HTR-8/SVneo (cell line): Measurements from ENCODE around the gene BTBD19.
"Not testable (repeated sequence)": the region's sequence is repeated elsewhere in the genome, so short reads cannot be mapped to it uniquely, and the experiment has no call there.

Experiments used
- DNase-seq: peaks from one replicate; pipeline ENCODE4 v3.0.0; 2011; ENCODE audit warnings: low spot score, mixed read lengths; ENCODE audit not compliant: insufficient read length
- FAIRE-seq: peaks from 2 replicates; lab custom pipeline; 2011; peaks lifted over from hg19 to GRCh38; lab: Jason Lieb, UNC

Gene BTBD19

GRCh38 chr1:44786841-44787426 lies 21.4 kb upstream of the BTBD19 start:
- no peak for DNase-seq
- FAIRE-seq = no peak

- DNase-seq (no peak), FAIRE-seq (no peak)
Observed at GRCh38 chr1:44787506-44787905, 20.8 kb upstream of the BTBD19 start.

GRCh38 chr1:44788120-44788860 lies 20.0 kb upstream of the BTBD19 start, which contains the start of gene BEST4:
TSS of gene BEST4 (minus strand) at chr1:44788170. CDS start at chr1:44787705, 465 bp downstream.
- FAIRE-seq (no peak), DNase-seq (no peak)

GRCh38 chr1:44790968-44791801 lies 17.1 kb upstream of the BTBD19 start:
- no peak for FAIRE-seq

GRCh38 chr1:44792736-44793502 lies 15.4 kb upstream of the BTBD19 start:
- no peak for DNase-seq
- no peak for FAIRE-seq

More at GRCh38 chr1:44790968-44791801, 17.1 kb upstream of the BTBD19 start:
- no peak for DNase-seq

DNA sequence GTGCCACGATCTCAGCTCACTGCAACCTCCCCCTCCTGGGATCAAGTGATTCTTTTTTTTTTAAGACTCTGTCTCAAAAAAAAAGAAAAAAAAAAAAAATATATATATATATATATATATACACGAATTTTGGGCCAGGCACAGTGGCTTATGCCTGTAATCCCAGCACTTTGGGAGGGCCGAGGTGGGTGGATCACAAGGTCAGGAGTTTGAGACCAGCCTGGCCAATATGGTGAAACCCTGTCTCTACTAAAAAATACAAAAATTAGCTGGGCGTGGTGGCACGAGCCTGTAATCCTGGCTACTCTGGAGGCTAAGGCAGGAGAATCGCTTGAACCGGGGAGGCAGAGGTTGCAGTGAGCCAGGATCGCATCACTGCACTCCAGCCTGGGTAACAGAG lies 10.4 kb upstream of the BTBD19 start:
- FAIRE-seq = not testable (repeated sequence)

DNA sequence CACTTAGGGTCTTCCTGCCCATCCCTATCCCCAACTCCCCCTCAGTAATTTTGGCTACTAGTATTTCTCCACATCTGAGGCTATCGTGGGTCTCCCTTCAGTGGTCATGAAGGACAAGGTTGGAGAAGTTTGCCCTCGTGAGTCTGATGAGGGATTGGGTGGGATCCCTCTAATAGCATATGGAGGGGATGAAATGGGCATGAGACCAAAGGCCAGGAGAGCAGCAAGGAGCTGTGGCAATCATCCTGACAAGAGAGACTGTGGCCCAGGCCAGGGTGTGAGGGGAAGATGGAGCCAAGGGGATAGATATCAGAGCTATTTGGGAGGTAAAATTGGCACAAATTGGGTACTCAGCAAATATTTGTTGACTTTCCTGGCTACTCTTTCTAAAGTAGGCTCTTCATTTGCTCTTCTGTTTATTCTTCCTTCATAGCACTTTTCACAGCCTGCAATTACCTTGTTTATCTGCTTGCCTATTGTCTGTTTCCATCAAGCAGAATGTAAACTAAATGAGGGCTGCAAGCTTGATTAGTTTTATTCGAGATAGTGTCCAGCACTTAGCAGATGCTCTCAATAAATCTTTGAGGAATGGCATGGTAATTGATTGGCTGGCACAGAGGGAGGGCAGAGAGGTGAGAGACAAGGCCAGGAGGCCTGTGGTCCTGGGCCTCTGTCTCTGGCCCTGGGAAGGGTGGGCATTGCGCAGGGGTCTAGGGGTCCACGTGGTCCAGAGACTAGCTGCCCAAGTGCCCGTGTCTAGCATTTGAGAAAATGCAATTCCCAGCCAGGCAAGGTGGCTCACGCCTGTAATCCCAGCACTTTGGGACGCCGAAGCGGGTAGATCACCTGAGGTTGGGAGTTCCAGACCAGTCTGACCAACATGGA lies 9.6 kb upstream of the BTBD19 start:
- no peak for DNase-seq

More for the DNA sequence above, 10.4 kb upstream of the BTBD19 start:
- not testable (repeated sequence) for DNase-seq

DNA sequence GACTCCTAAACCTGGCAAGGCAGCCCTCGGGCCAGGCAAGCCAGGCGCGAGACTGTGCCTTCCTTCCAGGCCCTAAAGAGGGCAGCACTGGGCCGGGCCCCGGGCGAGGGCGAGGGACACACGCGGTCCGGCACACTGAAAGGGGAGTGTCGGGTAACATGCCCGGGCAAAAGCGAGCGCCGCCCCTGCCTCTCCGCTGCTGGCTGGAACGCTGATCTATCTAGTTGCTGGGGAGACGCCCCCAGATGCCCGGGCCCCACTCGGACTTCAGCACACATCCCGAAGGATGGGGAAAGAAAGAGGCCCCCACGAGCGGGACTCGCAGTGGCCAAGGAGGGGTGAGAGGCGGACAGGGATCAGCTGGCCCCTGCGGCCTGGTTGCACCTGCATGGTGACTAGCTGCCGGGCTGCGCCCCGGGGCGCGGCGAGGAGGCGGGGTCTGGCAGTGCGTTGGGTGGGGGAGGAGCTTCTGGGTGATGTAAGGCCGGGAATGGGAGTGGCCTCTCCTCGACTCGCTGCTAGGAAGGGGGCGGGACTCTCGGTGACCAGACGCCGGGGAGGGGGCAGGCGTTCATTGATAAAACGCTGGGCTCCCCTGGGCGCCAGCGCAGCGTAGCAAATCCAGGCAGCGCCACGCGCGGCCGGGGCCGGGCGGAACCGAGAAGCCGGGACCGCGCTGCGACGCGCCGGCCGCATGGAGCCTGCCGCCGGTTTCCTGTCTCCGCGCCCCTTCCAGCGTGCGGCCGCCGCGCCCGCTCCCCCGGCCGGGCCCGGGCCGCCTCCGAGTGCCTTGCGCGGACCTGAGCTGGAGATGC lies 8.3 kb upstream of the BTBD19 start, which contains the start of gene PLK3:
PLK3 (plus strand) TSS at position 608 of the 815 bp plus-strand sequence; CDS start at position 695, 87 bp downstream.
- FAIRE-seq (peak; percentile 95), DNase-seq (peak; percentile 82)

More for the DNA sequence above, 9.6 kb upstream of the BTBD19 start:
- no peak for FAIRE-seq

DNA sequence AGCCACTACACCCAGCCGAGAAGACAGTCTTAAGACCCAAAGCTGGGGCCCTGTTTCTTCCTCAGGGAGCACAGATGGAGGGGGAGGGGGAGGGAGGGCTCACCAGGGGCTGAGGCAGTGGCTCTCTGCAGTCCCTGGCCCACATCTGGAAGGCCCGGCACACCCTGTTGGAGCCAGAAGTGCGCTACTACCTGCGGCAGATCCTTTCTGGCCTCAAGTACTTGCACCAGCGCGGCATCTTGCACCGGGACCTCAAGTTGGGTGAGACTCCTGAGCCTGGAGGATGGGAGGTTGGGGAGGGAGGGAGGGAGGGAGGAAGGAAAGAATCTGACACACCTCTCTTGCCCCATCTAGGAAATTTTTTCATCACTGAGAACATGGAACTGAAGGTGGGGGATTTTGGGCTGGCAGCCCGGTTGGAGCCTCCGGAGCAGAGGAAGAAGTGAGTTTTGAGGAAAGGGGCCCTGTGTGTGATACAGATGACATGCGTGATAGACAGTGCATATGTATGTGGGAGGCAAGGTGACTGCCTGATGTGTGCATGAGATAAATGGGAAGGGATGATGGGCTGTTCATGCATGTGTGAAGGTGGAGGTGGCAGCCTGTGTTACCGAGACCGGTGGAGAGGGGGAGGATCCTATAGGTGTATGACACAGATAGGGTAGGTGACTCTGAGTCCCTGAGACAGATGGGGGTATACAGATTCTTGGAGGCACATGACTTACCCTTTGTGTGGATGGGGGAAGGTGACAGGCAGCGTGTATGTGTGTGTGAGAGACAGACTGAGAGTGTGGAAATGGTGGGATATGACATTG lies 6.6 kb upstream of the BTBD19 start:
- DNase-seq (no peak), FAIRE-seq (no peak)

DNA sequence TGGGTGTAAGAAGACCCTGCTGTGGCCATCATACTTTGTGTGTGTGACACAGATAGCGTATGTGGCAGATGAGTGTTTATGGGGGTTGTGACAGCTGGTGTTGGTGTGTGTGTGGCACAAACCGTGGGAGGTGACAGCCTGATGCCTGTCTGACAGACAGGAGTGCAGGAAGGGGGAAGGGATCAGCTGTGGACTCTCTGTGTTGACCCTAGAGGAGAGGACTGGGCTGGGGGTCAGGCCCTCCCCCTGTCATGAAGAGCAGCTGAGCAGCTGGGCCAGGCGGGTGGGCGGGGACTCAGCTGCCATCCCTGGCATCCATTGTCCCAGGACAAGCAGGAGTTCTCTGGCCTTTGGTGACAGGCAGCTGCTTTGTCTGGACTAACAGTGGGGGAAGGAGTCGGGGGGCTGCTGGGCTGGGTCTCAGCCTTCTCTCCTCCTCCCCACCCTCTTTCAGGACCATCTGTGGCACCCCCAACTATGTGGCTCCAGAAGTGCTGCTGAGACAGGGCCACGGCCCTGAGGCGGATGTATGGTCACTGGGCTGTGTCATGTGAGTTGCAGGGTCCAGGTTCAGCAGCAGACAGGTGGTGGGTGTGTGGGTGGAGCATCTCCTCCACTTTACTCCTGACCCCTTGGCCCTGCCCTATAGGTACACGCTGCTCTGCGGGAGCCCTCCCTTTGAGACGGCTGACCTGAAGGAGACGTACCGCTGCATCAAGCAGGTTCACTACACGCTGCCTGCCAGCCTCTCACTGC lies 5.8 kb upstream of the BTBD19 start:
- FAIRE-seq (no peak), DNase-seq (no peak)

DNA sequence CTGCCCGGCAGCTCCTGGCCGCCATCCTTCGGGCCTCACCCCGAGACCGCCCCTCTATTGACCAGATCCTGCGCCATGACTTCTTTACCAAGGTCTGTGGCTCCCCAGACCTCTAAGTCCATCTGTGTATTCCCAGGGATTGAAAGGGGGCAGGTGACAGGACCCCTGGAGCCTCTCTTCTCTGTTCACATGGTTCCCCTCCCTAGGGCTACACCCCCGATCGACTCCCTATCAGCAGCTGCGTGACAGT lies 5.3 kb upstream of the BTBD19 start:
- FAIRE-seq = no peak
- no peak for DNase-seq

DNA sequence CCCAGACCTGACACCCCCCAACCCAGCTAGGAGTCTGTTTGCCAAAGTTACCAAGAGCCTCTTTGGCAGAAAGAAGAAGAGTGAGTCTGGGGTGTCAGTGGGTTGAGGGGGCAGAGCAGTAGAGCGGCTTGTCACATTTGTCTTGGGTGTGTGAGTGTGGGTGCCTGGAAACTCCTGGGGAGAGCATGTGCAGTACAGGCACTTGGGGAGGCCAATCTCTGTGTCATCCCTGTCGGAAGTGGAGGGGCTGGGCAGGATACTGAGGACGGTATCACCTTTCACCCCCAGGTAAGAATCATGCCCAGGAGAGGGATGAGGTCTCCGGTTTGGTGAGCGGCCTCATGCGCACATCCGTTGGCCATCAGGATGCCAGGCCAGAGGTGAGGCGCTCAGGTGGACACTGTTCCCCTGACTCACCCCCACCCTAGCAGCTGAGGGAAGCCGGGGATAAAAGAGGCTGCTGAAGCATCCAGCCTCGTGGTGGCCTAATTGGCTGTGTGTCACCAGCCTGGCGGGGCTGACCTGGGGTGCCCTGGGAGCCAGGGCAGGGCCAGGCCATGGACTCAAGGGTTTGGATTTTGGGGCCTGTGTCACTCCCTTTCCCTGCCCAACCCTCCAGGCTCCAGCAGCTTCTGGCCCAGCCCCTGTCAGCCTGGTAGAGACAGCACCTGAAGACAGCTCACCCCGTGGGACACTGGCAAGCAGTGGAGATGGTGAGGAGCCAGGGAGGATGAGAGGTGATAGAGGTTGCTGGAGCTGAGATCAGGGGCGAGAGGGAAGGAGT lies 4.8 kb upstream of the BTBD19 start:
- DNase-seq = no peak
- FAIRE-seq = no peak

- no peak for FAIRE-seq
- DNase-seq = no peak
Observed at GRCh38 chr1:44805311-44806024, 2.9 kb upstream of the BTBD19 start.

DNA sequence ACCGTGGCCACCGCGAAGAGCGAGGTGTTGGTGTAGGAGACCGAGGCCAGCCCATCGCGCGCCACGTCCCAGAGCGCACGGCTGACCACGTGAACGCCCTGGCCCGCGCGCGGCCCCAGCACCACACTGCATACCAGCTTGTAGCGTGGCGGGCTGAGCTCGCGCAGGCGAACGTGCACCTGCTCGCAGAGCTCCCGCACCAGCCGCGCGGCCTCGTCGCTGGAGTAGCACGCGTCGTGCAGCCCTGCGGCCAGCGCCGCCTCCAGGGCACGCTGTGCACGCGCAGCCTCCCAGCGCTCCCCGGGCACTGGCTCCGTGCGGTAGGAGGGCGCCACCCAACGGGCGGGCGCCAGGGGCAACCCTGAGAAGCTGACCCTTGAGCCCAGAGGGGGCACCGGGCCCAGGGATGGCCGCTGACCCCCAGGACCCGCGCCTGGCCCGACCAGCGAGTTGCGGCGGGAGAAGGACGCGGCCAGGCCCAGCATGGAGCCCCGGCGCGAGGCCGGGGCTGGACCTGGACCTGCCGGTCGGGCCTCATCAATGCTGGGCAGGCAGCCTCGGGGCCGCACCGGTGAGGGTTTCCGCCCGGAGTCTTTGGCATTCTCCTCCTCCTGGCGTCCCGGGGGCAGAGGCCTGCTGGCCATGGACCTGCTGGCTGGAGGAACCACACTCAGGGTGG lies 2.2 kb upstream of the BTBD19 start:
- FAIRE-seq (no peak), DNase-seq (no peak)

DNA sequence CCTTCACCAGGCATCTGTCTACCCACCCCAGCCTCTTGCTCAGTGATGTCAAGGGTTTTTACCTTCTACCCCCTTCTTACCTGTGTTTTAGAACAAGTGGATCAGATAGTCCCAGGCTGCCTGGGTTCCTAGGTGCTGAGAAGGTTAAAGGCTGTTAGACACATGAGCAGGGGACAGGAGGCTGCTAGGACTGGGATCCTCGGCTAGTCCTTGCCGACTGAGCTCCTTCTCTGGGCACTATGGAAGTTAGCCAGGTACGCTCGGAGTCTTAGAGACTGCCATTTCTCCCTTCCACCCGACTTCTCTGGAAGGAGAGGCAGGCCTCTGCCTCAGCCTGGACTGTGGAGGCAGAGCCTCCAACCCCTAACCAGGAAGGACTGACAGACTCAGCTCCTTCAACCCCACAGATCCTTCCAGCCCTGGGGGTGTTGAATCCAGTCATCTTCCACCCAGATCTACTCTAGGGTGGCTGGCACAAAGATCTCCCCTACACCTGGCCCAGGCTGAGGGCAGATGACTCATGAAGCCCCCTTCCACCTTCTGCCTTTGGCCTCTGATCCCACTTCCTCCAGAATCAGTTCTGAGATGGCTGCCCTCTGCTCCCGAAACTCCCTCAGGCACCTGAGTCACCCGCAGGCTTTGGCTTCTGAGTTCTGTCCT lies 1.5 kb upstream of the BTBD19 start, which contains the start of gene DYNLT4:
DYNLT4 (minus strand) TSS at position 648 of the 660 bp plus-strand sequence. CDS start 683 bp downstream, outside the sequence.
- no peak for FAIRE-seq
- no peak for DNase-seq
